GM23338 (cell line): Measurements from ENCODE around the gene ZNF276. TPM values are rescaled to one million over a fixed set of nuclear protein-coding genes. Genes with fewer than 3 reads are reported as not detected.
A peak's percentile ranks its signal among the peaks of the same experiment; 100 is the strongest.

Source experiments
- ATAC-seq: fragments of 200-7000 bp; cut with Tn5 transposase; 3 replicates; pipeline ENCODE4 v1.9.1; 2020
- DNase-seq: peaks from one replicate; pipeline ENCODE4 v3.0.0-alpha.2; 2015; ENCODE audit warnings: low spot score
- H2AFZ ChIP-seq: fragments of 200-600 bp; sonication (generic); 2 replicates; pipeline ENCODE4 v1.8.0; 2016; ENCODE audit warnings: antibody characterized with exemption, mild to moderate bottlenecking, moderate library complexity
- H3F3A ChIP-seq: fragments of 200-600 bp; sonication (generic); replicated peaks from 2 replicates; pipeline ENCODE4 v1.8.0; 2017; ENCODE audit warnings: antibody characterized with exemption, mixed run types, low read depth
- H3K27ac ChIP-seq: fragments of 200-600 bp; sonication (generic); 2 replicates; pipeline ENCODE4 v1.6.1; 2016; ENCODE audit warnings: low read depth
- H3K27me3 ChIP-seq: fragments of 200-600 bp; sonication (generic); 2 replicates; pipeline ENCODE4 v1.8.0; 2016; ENCODE audit warnings: mild to moderate bottlenecking, mixed run types, moderate library complexity; ENCODE audit not compliant: insufficient read depth
- H3K36me3 ChIP-seq: fragments of 200-600 bp; sonication (generic); 2 replicates; pipeline ENCODE4 v1.8.0; 2016; ENCODE audit warnings: mild to moderate bottlenecking; ENCODE audit not compliant: insufficient read depth
- H3K4me1 ChIP-seq: fragments of 200-600 bp; sonication (generic); 2 replicates; pipeline ENCODE4 v1.8.0; 2016; ENCODE audit warnings: mild to moderate bottlenecking, moderate library complexity; ENCODE audit not compliant: insufficient read depth
- H3K4me2 ChIP-seq: fragments of 200-600 bp; sonication (generic); 2 replicates; pipeline ENCODE4 v1.7.1; 2017; ENCODE audit warnings: mixed run types
- H3K4me3 ChIP-seq: fragments of 200-600 bp; sonication (generic); 2 replicates; pipeline ENCODE4 v1.6.1; 2016; ENCODE audit warnings: mixed run types
- H3K79me2 ChIP-seq: fragments of 200-600 bp; sonication (generic); replicated peaks from 2 replicates; pipeline ENCODE4 v1.8.0; 2017; ENCODE audit warnings: mild to moderate bottlenecking; ENCODE audit not compliant: insufficient read depth
- H3K9me2 ChIP-seq: fragments of 200-600 bp; sonication (generic); 2 replicates; pipeline ENCODE4 v1.8.0; 2017; ENCODE audit not compliant: insufficient read depth
- H4K20me1 ChIP-seq: fragments of 200-600 bp; sonication (generic); replicated peaks from 2 replicates; pipeline ENCODE4 v1.8.0; 2017; ENCODE audit warnings: mild to moderate bottlenecking; ENCODE audit not compliant: insufficient read depth
- H3K27ac Mint-ChIP-seq: 2 replicates; pipeline ENCODE4 v1.8.0; 2020; ENCODE audit warnings: inconsistent platforms, mild to moderate bottlenecking, moderate library complexity, mixed read lengths
- H3K27me3 Mint-ChIP-seq: 3 replicates; pipeline ENCODE4 v1.8.0; 2022; ENCODE audit warnings: low read depth, mild to moderate bottlenecking, moderate library complexity, mixed read lengths, inconsistent platforms; ENCODE audit not compliant: insufficient read depth, poor library complexity
- H3K36me3 Mint-ChIP-seq: 3 replicates; pipeline ENCODE4 v1.8.0; 2021; ENCODE audit warnings: low read depth, mild to moderate bottlenecking, inconsistent platforms, moderate library complexity, mixed read lengths
- H3K4me1 Mint-ChIP-seq: 3 replicates; pipeline ENCODE4 v1.8.0; 2020; ENCODE audit warnings: mild to moderate bottlenecking, inconsistent platforms, mixed read lengths
- H3K4me3 Mint-ChIP-seq: 3 replicates; pipeline ENCODE4 v1.8.0; 2021; ENCODE audit warnings: moderate library complexity, mild to moderate bottlenecking, inconsistent platforms, mixed read lengths
- H3K9me3 Mint-ChIP-seq: 3 replicates; pipeline ENCODE4 v1.8.0; 2020; ENCODE audit warnings: moderate library complexity, mild to moderate bottlenecking, inconsistent platforms, mixed read lengths
- EZH2 ChIP-seq: fragments of 200-600 bp; sonication (generic); IDR thresholded peaks from one replicate; pipeline ENCODE4 v1.8.0; 2017; ENCODE audit warnings: antibody characterized with exemption, mild to moderate bottlenecking, low read depth; ENCODE audit not compliant: unreplicated experiment
- EZH2phosphoT487 ChIP-seq: fragments of 200-600 bp; sonication (generic); IDR thresholded peaks from one replicate; pipeline ENCODE4 v1.8.1; 2018; ENCODE audit warnings: antibody characterized with exemption; ENCODE audit not compliant: unreplicated experiment
- NANOG ChIP-seq: IDR thresholded peaks from 2 replicates; pipeline ENCODE4 v1.6.1; 2016; ENCODE audit warnings: antibody characterized with exemption, borderline replicate concordance
- POLR2AphosphoS5 ChIP-seq: IDR thresholded peaks from 2 replicates; pipeline ENCODE4 v1.6.1; 2016; ENCODE audit warnings: antibody characterized with exemption, low read depth
- STAT1 ChIP-seq: IDR thresholded peaks from one replicate; pipeline ENCODE4 v1.6.1; 2016; ENCODE audit warnings: antibody characterized with exemption; ENCODE audit not compliant: unreplicated experiment
- polyA plus RNA-seq: library from polyadenylated mRNA; unstranded; fragments of >200 nt; fragmentation: Nextera tagmentation; extraction: Ambion mirVana; gene quantifications from 2 replicates; pipeline ENCODE4 v1.2.1, GENCODE V29; 2016
- total RNA-seq: library from RNA; depleted of rRNA; stranded (reverse); fragments of >200 nt; shearing (Covaris generic); gene quantifications from 2 replicates; pipeline ENCODE4 v1.2.3, GENCODE V29; 2014
- TF ChIP-seq, protein P1 (sequence below): IDR thresholded peaks from 2 replicates; pipeline ENCODE4 v1.6.1; 2016; ENCODE audit warnings: antibody characterized with exemption
- TF ChIP-seq, protein P2 (sequence below): IDR thresholded peaks from one replicate; pipeline ENCODE4 v1.6.1; 2018; ENCODE audit warnings: antibody characterized with exemption; ENCODE audit not compliant: unreplicated experiment
- TF ChIP-seq, protein P3 (sequence below): fragments of 250-450 bp; sonication (Bioruptor Pico); IDR thresholded peaks from 2 replicates; pipeline ENCODE4 v1.5.0; 2020; ENCODE audit warnings: mild to moderate bottlenecking, moderate library complexity

The ZNF276 gene
- total and polyA plus RNA-seq, 2 experiments from 2014 or later, result 3.4 to 15.6 TPM

DNA sequence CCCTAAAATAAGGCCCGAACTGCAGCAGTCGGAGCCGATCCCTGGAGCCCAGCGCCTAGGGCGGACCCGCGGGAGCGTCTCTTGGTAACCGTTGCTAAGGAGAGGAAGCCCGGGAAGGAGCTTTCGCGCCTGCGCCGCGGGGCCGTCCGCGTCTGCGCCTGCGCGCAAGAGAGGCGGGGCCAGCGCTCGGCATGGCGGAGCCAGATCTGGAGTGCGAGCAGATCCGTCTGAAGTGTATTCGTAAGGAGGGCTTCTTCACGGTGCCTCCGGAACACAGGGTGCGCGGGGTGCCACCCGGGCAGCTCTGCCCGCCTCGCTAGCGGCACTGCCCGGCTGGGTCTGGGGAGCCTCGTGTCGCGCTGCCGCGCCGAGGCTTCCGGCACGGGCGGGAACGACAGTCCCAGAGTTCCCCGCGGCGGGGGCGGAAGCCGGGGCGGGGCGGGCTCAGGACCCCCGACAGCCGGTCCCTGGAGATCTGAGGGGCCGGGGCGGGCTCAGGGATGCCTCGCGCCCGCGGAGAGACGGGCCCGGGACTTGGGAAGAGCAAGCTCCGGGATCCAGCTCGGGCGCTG lies 34.7 kb upstream of the ZNF276 start, which contains the start of gene CDK10:
CDK10 (plus strand) TSS at position 170 of the 572 bp plus-strand sequence; CDS start at position 192, 22 bp downstream.
- Histone ChIP-seq H3K27ac (peak within 1 kb of the TSS; percentile 90), H4K20me1 (peaks cover 4% of the 10 kb centered on the region; the same call in 1 of the 2 replicates), H3K9me2 (0 out of 2 replicates have a peak, but pooled peaks cover 4% of the 10 kb centered on the region), H3K4me1 (0 out of 2 replicates have a peak, but pooled peaks cover 8% of the 10 kb centered on the region), H3F3A (0 out of 2 replicates have a peak, but pooled peaks cover 6% of the 10 kb centered on the region), H3K36me3 (no peaks in the 10 kb centered on the region), H3K4me3 (peak within 1 kb of the TSS; percentile 96), H3K79me2 (peaks cover 12% of the 10 kb centered on the region), H3K4me2 (peak within 1 kb of the TSS; percentile 92), H2AFZ (peak within 1 kb of the TSS; percentile 96), H3K27me3 (no peaks in the 10 kb centered on the region)
- no peak for TF ChIP-seq NANOG
- TF ChIP-seq EZH2, result no peak
- TF ChIP-seq POLR2AphosphoS5, result peak; percentile 85
- TF ChIP-seq, protein P1, sequence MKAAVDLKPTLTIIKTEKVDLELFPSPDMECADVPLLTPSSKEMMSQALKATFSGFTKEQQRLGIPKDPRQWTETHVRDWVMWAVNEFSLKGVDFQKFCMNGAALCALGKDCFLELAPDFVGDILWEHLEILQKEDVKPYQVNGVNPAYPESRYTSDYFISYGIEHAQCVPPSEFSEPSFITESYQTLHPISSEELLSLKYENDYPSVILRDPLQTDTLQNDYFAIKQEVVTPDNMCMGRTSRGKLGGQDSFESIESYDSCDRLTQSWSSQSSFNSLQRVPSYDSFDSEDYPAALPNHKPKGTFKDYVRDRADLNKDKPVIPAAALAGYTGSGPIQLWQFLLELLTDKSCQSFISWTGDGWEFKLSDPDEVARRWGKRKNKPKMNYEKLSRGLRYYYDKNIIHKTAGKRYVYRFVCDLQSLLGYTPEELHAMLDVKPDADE, result peak; percentile 43; the same call in 1 of the 2 replicates
- TF ChIP-seq, protein P2, sequence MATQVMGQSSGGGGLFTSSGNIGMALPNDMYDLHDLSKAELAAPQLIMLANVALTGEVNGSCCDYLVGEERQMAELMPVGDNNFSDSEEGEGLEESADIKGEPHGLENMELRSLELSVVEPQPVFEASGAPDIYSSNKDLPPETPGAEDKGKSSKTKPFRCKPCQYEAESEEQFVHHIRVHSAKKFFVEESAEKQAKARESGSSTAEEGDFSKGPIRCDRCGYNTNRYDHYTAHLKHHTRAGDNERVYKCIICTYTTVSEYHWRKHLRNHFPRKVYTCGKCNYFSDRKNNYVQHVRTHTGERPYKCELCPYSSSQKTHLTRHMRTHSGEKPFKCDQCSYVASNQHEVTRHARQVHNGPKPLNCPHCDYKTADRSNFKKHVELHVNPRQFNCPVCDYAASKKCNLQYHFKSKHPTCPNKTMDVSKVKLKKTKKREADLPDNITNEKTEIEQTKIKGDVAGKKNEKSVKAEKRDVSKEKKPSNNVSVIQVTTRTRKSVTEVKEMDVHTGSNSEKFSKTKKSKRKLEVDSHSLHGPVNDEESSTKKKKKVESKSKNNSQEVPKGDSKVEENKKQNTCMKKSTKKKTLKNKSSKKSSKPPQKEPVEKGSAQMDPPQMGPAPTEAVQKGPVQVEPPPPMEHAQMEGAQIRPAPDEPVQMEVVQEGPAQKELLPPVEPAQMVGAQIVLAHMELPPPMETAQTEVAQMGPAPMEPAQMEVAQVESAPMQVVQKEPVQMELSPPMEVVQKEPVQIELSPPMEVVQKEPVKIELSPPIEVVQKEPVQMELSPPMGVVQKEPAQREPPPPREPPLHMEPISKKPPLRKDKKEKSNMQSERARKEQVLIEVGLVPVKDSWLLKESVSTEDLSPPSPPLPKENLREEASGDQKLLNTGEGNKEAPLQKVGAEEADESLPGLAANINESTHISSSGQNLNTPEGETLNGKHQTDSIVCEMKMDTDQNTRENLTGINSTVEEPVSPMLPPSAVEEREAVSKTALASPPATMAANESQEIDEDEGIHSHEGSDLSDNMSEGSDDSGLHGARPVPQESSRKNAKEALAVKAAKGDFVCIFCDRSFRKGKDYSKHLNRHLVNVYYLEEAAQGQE, result peak; percentile 12
- no peak for TF ChIP-seq STAT1
- no peak for TF ChIP-seq EZH2phosphoT487
- TF ChIP-seq, protein P3, sequence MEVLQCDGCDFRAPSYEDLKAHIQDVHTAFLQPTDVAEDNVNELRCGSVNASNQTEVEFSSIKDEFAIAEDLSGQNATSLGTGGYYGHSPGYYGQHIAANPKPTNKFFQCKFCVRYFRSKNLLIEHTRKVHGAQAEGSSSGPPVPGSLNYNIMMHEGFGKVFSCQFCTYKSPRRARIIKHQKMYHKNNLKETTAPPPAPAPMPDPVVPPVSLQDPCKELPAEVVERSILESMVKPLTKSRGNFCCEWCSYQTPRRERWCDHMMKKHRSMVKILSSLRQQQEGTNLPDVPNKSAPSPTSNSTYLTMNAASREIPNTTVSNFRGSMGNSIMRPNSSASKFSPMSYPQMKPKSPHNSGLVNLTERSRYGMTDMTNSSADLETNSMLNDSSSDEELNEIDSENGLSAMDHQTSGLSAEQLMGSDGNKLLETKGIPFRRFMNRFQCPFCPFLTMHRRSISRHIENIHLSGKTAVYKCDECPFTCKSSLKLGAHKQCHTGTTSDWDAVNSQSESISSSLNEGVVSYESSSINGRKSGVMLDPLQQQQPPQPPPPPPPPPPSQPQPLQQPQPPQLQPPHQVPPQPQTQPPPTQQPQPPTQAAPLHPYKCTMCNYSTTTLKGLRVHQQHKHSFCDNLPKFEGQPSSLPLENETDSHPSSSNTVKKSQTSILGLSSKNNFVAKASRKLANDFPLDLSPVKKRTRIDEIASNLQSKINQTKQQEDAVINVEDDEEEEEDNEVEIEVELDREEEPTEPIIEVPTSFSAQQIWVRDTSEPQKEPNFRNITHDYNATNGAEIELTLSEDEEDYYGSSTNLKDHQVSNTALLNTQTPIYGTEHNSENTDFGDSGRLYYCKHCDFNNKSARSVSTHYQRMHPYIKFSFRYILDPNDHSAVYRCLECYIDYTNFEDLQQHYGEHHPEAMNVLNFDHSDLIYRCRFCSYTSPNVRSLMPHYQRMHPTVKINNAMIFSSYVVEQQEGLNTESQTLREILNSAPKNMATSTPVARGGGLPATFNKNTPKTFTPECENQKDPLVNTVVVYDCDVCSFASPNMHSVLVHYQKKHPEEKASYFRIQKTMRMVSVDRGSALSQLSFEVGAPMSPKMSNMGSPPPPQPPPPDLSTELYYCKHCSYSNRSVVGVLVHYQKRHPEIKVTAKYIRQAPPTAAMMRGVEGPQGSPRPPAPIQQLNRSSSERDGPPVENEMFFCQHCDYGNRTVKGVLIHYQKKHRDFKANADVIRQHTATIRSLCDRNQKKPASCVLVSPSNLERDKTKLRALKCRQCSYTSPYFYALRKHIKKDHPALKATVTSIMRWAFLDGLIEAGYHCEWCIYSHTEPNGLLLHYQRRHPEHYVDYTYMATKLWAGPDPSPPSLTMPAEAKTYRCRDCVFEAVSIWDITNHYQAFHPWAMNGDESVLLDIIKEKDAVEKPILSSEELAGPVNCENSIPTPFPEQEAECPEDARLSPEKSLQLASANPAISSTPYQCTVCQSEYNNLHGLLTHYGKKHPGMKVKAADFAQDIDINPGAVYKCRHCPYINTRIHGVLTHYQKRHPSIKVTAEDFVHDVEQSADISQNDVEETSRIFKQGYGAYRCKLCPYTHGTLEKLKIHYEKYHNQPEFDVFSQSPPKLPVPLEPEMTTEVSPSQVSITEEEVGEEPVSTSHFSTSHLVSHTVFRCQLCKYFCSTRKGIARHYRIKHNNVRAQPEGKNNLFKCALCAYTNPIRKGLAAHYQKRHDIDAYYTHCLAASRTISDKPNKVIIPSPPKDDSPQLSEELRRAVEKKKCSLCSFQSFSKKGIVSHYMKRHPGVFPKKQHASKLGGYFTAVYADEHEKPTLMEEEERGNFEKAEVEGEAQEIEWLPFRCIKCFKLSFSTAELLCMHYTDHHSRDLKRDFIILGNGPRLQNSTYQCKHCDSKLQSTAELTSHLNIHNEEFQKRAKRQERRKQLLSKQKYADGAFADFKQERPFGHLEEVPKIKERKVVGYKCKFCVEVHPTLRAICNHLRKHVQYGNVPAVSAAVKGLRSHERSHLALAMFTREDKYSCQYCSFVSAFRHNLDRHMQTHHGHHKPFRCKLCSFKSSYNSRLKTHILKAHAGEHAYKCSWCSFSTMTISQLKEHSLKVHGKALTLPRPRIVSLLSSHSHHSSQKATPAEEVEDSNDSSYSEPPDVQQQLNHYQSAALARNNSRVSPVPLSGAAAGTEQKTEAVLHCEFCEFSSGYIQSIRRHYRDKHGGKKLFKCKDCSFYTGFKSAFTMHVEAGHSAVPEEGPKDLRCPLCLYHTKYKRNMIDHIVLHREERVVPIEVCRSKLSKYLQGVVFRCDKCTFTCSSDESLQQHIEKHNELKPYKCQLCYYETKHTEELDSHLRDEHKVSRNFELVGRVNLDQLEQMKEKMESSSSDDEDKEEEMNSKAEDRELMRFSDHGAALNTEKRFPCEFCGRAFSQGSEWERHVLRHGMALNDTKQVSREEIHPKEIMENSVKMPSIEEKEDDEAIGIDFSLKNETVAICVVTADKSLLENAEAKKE (CRISPR knock-in tag), result no peak
- H3K27ac Mint-ChIP-seq, result peak within 1 kb of the TSS; percentile 87
- H3K4me1 Mint-ChIP-seq, result peaks cover 7% of the 10 kb centered on the region; the same call in 2 of the 3 replicates
- ATAC-seq, result peak; percentile 92
- peaks cover 71% of the 10 kb centered on the region for H3K36me3 Mint-ChIP-seq
- peaks cover 20% of the 10 kb centered on the region for H3K27me3 Mint-ChIP-seq
- peak within 1 kb of the TSS; percentile 89 for H3K4me3 Mint-ChIP-seq
- peaks cover 47% of the 10 kb centered on the region for H3K9me3 Mint-ChIP-seq
- peak; percentile 96 for DNase-seq
